Brain microvascular endothelial cell (primary cell): ENCODE data around the gene DCX.

Experiments
- DNase-seq: peaks from one replicate; pipeline ENCODE4 v3.0.0-alpha.2; 2020
- H3K27ac ChIP-seq: fragments of 250-450 bp; sonication (Bioruptor Pico); 2 replicates; pipeline ENCODE4 v1.5.1; 2020; ENCODE audit warnings: mild to moderate bottlenecking, moderate library complexity
- H3K27me3 ChIP-seq: fragments of 250-450 bp; sonication (Bioruptor Pico); replicated peaks from 2 replicates; pipeline ENCODE4 v1.5.1; 2020; ENCODE audit warnings: mild to moderate bottlenecking
- H3K36me3 ChIP-seq: fragments of 250-450 bp; sonication (Bioruptor Pico); replicated peaks from 2 replicates; pipeline ENCODE4 v1.5.1; 2020; ENCODE audit warnings: mild to moderate bottlenecking
- H3K4me3 ChIP-seq: 2 replicates; pipeline ENCODE4 v1.5.1; 2011; ENCODE audit warnings: low read depth, mild to moderate bottlenecking, control low read depth, low read length, moderate library complexity
- in situ Hi-C: cut with HindIII; loops from 2 replicates; pipeline ENCODE4 v1.10.0; 2017; ENCODE audit warnings: low sequenced_read_pairs, low pct_ligation_motif_present
- TF ChIP-seq, protein P1 (sequence below): IDR thresholded peaks from 2 replicates; pipeline ENCODE4 v1.5.1; 2011; ENCODE audit warnings: low read depth, mild to moderate bottlenecking, moderate library complexity, low read length, control low read depth, inconsistent platforms; ENCODE audit errors: missing control alignments

DCX gene

GRCh38 chrX:111302284-111302683 is 109.7 kb downstream of the DCX start:
- in situ Hi-C loops = no loop called here
- Histone ChIP-seq H3K4me3 (no peak overlapping the region), H3K27ac (no peak overlapping the region), H3K36me3 (no peaks in the 10 kb centered on the region), H3K27me3 (no peaks in the 10 kb centered on the region)
- no peak for DNase-seq
- TF ChIP-seq, protein P1, sequence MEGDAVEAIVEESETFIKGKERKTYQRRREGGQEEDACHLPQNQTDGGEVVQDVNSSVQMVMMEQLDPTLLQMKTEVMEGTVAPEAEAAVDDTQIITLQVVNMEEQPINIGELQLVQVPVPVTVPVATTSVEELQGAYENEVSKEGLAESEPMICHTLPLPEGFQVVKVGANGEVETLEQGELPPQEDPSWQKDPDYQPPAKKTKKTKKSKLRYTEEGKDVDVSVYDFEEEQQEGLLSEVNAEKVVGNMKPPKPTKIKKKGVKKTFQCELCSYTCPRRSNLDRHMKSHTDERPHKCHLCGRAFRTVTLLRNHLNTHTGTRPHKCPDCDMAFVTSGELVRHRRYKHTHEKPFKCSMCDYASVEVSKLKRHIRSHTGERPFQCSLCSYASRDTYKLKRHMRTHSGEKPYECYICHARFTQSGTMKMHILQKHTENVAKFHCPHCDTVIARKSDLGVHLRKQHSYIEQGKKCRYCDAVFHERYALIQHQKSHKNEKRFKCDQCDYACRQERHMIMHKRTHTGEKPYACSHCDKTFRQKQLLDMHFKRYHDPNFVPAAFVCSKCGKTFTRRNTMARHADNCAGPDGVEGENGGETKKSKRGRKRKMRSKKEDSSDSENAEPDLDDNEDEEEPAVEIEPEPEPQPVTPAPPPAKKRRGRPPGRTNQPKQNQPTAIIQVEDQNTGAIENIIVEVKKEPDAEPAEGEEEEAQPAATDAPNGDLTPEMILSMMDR = no peak

DNA sequence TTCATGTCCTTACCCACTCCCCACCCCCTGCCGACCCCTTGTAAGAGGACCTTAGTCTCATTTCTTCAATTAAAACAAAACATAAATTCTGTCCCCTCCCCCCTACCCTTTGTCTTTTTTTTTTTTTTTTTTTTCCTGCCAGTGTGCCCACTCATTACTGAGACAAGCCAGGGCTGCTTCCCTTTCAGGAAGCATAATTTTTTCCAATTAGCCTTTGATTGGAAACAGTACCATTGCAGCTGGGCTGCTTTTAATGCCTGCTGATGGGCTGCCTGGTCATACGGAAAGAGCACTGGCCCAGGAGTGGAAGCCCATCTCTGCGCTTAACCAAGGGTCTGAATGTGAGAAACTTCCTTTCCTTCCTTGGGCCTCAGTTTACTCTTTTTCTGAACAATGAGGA is 123.2 kb downstream of the DCX start:
- Histone ChIP-seq H3K27me3 (no peaks in the 10 kb centered on the region), H3K4me3 (no peak overlapping the region), H3K36me3 (no peaks in the 10 kb centered on the region), H3K27ac (no peak overlapping the region)
- TF ChIP-seq, protein P1 = no peak
- no peak for DNase-seq
- in situ Hi-C loops = no loop called here

GRCh38 chrX:111284631-111285293 is 127.2 kb downstream of the DCX start:
- no peak for DNase-seq
- Histone ChIP-seq H3K36me3 (no peaks in the 10 kb centered on the region), H3K27ac (no peak overlapping the region), H3K4me3 (no peak overlapping the region), H3K27me3 (no peaks in the 10 kb centered on the region)
- TF ChIP-seq, protein P1 = no peak
- in situ Hi-C loops = no loop called here

DNA sequence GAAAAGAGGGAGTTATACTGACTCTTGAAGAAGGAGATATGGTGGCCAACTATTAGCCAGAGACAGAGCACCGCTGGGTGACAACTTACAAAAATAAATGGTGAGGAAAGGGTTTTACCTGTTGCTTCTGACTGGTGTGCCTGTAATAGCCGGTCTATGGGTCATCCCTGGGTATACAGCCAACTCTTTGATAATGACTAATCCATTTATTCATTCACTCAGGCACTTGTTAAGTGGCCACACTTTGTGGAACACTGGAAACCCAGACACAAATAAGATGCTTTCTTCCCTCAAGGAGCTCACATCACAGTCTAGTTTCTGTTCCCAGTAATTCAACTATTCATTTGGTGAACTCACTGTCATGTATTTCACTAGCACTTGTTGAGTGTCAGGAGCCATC is 128.5 kb downstream of the DCX start:
- Histone ChIP-seq H3K36me3 (no peaks in the 10 kb centered on the region), H3K27me3 (no peaks in the 10 kb centered on the region), H3K4me3 (no peak overlapping the region), H3K27ac (no peak overlapping the region)
- in situ Hi-C loops = no loop called here
- TF ChIP-seq, protein P1 = no peak
- no peak for DNase-seq

DNA sequence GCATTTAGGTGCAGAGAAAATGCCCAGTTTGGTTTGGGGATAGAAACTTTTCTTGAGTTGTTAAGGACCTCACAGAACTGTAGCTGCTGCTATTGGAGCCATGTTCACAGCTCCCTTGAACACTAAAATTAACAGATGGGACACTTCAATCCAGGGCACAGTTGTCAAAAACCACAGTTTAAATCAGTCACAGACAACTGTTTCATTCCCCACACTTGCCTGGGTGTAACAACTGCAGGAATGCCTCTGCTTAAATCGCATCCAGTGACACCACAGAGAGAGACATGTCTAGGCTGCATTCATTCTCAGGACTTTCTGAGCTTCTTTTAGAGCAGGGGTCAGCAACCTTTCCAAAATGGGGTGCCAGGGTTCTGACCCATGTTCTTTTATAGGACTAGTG is 129.0 kb downstream of the DCX start:
- no peaks in the 10 kb centered on the region for H3K27me3 ChIP-seq
- in situ Hi-C loops = no loop called here
- no peaks in the 10 kb centered on the region for H3K36me3 ChIP-seq
- H3K27ac ChIP-seq = no peak overlapping the region
- TF ChIP-seq, protein P1 = no peak
- H3K4me3 ChIP-seq = no peak overlapping the region
- no peak for DNase-seq

DNA sequence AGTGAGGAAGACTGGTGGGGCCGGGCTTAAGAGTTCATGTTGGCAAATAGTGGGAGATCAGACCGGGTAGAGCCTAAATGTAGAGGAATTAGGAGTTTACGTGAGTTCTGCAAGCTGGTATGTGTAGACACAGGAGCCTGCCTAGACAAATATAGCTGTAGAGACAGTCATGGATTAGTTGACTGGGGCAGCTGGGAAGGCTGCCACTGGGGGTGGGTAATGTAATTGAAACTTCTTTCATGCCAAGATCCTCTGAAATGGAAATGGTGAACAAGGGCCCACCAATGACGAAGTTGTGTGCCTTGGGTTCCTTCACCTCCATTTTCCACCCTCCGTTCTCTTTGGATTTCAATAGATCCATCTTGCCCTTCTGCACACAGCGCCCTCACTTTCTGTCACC is 129.9 kb downstream of the DCX start:
- Histone ChIP-seq H3K36me3 (no peaks in the 10 kb centered on the region), H3K27me3 (no peaks in the 10 kb centered on the region), H3K4me3 (no peak overlapping the region), H3K27ac (no peak overlapping the region)
- in situ Hi-C loops = no loop called here
- TF ChIP-seq, protein P1 = no peak
- DNase-seq = no peak
